ENCODE data around the gene AGER. TPM values are rescaled to one million over a fixed set of nuclear protein-coding genes. Genes with fewer than 3 reads are reported as not detected.

The AGER gene
- total and polyA plus RNA-seq, 2 experiments from 2014 or later = 3.4 to 4.5 TPM

- Histone ChIP-seq H3K9me3 (ENCODE audit: low read depth) (no peaks in the 10 kb centered on the region), H3K9me2 (replicated peaks; ENCODE audit: insufficient read depth) (no peaks in the 10 kb centered on the region), H3K4me3 (no peak overlapping the region), H3K27ac (no peak overlapping the region), H3K36me3 (replicated peaks; ENCODE audit: insufficient read depth, low read depth) (no peaks in the 10 kb centered on the region), H3K27me3 (no peaks in the 10 kb centered on the region), H3K79me2 (no peaks in the 10 kb centered on the region), H2AFZ (no peak overlapping the region), H3K4me2 (no peak overlapping the region), H4K20me1 (ENCODE audit: insufficient read depth, poor library complexity, severe bottlenecking) (no peaks in the 10 kb centered on the region), H3K4me1 (ENCODE audit: insufficient read depth) (no peaks in the 10 kb centered on the region)
- TF ChIP-seq CTCF (IDR thresholded peaks at IDR 0.05; ENCODE audit: poor library complexity) (no peak), EZH2phosphoT487 (IDR thresholded peaks at IDR 0.05; ENCODE audit: low read depth, severe bottlenecking, unreplicated experiment) (no peak)
- DNase-seq (ENCODE audit: low spot score) = no peak
- 75% methylated on average over 5 of the region's 5 CpGs for WGBS (ENCODE audit: low lambda C conversion rate, missing lambda C conversion rate)
Observed at GRCh38 chr6:32210191-32210601, 26.1 kb upstream of the AGER start.

- H3K4me1 ChIP-seq (ENCODE audit: insufficient read depth) = no peaks in the 10 kb centered on the region
- H3K36me3 ChIP-seq (replicated peaks; ENCODE audit: insufficient read depth, low read depth) = no peaks in the 10 kb centered on the region
- H2AFZ ChIP-seq = no peak overlapping the region
- H3K4me3 ChIP-seq = no peak overlapping the region
- H3K9me3 ChIP-seq (ENCODE audit: low read depth) = no peaks in the 10 kb centered on the region
- H3K27ac ChIP-seq = no peak overlapping the region
- WGBS (ENCODE audit: low lambda C conversion rate, missing lambda C conversion rate) = 54% methylated on average over 1 of the region's 1 CpG
- no peaks in the 10 kb centered on the region for H4K20me1 ChIP-seq (ENCODE audit: insufficient read depth, poor library complexity, severe bottlenecking)
- no peaks in the 10 kb centered on the region for H3K9me2 ChIP-seq (replicated peaks; ENCODE audit: insufficient read depth)
- H3K4me2 ChIP-seq = no peak overlapping the region
- DNase-seq (ENCODE audit: low spot score) = no peak
- TF ChIP-seq EZH2phosphoT487 (IDR thresholded peaks at IDR 0.05; ENCODE audit: low read depth, severe bottlenecking, unreplicated experiment) (no peak), CTCF (IDR thresholded peaks at IDR 0.05; ENCODE audit: poor library complexity) (no peak), EZH2 (IDR thresholded peaks at IDR 0.05; ENCODE audit: borderline replicate concordance) (no peak)
- no peaks in the 10 kb centered on the region for H3K79me2 ChIP-seq
- no peaks in the 10 kb centered on the region for H3K27me3 ChIP-seq
Observed at GRCh38 chr6:32208996-32209395, 24.9 kb upstream of the AGER start.

- Histone ChIP-seq H2AFZ (no peak overlapping the region), H3K9me3 (ENCODE audit: low read depth) (no peaks in the 10 kb centered on the region), H3K27ac (no peak overlapping the region), H3K4me2 (no peak overlapping the region), H3K36me3 (replicated peaks; ENCODE audit: insufficient read depth, low read depth) (no peaks in the 10 kb centered on the region), H3K27me3 (no peaks in the 10 kb centered on the region), H3K4me3 (no peak overlapping the region), H3K4me1 (ENCODE audit: insufficient read depth) (no peaks in the 10 kb centered on the region), H3K9me2 (replicated peaks; ENCODE audit: insufficient read depth) (no peaks in the 10 kb centered on the region), H4K20me1 (ENCODE audit: insufficient read depth, poor library complexity, severe bottlenecking) (no peaks in the 10 kb centered on the region), H3K79me2 (no peaks in the 10 kb centered on the region)
- DNase-seq (ENCODE audit: low spot score) = no peak
- 89% methylated on average over 3 of the region's 3 CpGs for WGBS (ENCODE audit: low lambda C conversion rate, missing lambda C conversion rate)
- TF ChIP-seq EZH2phosphoT487 (IDR thresholded peaks at IDR 0.05; ENCODE audit: low read depth, severe bottlenecking, unreplicated experiment) (no peak), CTCF (IDR thresholded peaks at IDR 0.05; ENCODE audit: poor library complexity) (no peak), EZH2 (IDR thresholded peaks at IDR 0.05; ENCODE audit: borderline replicate concordance) (no peak)
Observed at GRCh38 chr6:32204268-32204715, 20.2 kb upstream of the AGER start.
